CD1c-positive myeloid dendritic cell (primary cell): ENCODE data around the gene TIMP3.
A peak's percentile ranks its signal among the peaks of the same experiment; 100 is the strongest.

ENCODE experiments used
- DNase-seq: peaks from one replicate; pipeline ENCODE4 v3.0.0-alpha.2; 2016; ENCODE audit errors: extremely low spot score

Gene TIMP3

DNA sequence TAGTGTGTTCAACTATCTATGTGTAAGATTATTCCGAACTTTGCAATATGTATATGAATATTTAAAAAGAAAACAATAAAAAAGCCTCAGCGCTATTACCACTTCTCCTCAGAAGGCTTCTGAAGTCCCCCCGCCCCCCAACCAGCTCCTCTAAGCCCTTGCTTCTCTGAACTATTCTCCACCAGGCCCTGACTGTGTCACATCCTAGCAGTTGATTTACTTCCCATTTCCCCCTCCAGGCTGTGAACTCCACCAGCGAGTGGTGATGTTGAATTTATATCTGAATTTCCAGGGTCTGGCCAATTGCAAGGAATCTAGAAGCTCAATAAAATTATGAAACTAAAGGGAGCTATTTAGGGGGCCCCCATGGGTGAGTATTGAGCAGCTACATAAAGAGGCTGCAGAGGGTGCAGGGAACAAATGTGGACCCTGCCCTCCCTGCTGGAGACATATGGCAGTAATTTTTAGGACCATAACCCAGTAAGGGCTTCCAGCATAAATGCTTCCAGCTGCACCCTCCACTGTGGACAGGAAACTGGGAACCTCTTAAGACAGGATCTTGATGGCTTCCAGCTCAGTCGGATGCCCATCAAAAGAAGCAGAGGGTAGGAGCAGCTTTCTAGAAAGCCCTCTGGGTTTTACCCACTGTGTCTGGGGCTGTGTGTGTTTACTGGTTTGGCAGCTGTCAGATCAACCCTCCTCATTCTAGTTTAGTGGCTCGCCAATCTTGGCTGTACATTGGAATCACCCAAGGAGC, 81.4 kb downstream of the TIMP3 start:
- DNase-seq, result no peak

DNA sequence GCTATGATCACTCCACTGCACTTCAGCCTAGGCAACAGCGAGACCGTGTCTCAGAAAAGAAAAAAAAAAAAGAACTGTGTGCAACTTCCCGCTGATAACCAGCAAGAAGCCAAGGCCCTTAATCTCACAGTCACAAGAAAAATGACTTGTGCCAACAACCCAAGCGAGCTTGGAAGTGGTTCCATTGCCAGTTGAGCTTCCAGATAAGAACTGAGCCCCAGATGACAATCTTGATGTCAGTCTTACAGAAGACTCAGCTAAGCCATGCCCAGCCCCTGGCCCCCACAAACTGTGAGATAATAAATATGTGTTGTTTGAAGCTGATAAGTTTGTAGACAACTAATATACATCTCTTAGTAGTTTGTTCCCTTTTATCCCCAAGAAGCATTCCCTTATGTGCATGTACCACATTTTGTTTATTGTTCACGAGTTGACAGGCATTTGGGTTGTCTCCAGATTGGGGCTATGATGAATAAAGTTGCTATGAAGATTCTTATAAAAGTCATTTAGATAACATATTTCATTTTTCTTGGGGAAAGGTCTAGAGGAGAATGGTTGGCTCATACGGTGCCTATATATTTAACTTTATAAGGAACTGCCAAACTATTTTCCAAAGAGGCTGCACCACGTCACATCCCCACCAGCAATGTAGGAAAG, 85.9 kb downstream of the TIMP3 start:
- no peak for DNase-seq

DNA sequence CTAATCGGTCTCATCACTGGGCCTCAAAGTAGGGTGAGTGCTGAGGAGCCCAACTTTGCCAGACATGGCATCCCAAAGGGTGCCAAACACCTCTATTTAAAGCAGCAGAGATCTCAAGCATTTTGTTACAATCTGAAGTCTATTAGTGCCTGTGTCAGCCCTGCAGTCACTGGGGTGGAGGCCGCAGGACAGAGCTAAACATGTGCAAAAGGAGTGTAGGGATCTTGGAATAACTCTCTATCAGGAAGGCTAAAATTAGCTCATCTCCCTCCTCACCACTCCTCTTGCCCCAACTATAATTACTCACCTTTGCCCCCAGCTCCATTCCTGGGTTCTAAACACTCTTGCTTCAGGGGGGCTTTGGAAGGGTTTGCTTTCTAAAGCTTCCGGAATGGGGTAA, 87.5 kb downstream of the TIMP3 start:
- DNase-seq, result no peak

DNA sequence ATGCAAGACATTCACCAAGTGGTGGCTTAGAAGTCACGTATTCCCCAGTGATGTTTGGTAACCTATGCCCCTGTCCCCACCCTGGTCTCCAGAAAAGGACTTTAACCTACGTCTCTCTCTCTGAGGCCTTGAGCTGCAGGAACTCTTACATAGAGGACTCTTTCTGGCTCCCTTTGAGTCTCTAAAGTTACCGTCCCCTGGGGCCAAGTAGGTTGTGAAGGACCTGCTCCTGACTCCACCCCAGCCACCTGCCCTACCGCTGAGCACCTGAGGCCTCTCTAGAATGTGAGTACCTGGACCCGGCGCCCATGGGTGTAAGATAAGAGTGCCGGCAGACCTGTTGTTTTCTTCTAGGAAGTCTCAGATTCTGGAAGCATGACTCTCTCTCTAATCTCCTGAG, 95.4 kb downstream of the TIMP3 start:
- DNase-seq, result no peak

DNA sequence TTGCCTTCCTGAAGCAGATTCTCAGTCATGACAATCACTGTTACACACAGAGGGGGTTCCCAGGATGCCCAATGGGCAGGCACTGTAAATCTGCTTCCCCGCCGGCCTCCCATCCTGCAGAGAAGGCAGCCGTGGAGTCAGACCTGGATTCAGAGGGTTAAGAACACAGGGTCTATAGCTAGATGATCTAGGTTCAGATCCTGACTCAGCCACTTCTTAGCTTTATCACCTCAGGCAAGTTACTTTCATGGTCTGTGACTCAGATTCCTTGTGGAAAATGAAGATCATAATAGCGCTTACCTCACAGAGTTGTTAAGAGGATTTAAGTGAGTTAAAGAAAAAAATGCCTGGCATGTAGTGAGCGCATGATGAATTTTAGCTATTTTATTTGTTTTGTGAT, 95.9 kb downstream of the TIMP3 start:
- DNase-seq, result no peak

DNA sequence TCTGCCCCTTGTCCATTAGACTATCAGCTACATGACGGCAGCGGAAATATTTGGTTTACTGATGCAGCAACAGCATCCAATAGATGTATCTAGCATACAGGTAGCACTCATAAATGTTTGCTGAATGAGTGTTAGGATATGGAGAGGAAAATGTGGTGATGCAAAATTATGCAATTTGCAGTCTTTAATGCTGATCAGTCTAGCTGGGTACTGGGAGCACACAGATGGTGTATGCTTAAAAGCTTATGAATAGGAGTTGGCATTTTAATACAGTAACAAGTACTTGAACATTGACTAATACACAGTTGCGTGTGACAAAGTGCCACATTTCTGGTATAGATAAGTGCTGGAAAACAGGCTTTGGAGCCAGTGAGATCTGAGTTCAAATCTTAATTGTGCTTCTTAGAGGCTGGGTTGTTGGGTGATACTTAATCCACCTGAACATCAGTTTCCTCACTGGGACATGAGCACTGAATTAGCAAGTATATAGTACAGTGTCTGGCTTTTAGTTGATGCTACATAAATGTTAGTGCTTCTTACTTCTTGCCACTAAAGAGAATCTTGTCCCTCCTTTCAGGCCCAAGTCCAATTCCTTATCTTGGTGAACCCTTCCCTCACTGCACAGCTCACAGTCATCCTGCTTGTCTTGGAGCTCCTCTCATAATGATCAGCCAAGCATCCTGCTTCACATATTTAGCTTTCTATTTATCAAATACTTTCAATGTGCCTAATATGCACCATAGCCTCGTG, 99.6 kb downstream of the TIMP3 start:
- DNase-seq, result no peak

DNA sequence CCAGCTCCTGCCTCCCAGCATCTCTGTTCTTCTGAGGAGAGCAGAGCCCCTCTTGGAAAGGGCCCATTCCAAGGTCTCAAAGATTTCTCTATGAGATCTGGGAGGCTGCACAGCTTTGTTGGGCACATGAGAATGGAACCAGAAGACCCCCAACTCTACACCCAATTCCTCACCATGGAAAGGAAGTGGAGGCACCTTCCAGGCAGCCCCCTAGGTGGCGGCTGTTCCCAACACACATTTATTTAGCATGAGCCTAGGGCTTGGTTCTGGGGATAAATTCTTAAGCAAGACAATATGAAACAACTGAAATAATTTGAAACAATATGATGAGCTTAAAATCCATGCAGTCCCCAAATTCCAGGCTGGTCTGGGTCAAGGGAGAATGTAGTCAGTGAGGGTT, 100.4 kb downstream of the TIMP3 start:
- DNase-seq, result no peak

DNA sequence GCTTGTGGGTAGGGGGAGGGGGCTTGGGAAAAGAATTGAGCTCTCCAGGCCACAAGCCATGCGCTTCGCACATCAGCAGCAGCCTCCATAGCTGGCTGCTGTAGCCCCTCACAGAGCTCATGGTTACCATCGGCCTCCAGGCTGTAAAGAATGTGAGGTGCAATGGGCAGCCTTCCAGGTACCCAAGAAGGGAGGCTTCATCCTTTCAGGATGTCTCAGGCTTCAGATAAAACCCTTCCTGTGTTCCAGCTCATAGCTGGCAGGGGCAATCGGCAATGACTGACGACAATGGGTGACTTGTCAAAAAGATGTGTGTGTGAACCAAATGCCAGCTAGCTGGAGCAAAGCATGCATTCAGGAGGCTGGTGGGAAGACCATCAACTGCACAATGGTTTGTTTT, 102.0 kb downstream of the TIMP3 start:
- DNase-seq, result no peak

DNA sequence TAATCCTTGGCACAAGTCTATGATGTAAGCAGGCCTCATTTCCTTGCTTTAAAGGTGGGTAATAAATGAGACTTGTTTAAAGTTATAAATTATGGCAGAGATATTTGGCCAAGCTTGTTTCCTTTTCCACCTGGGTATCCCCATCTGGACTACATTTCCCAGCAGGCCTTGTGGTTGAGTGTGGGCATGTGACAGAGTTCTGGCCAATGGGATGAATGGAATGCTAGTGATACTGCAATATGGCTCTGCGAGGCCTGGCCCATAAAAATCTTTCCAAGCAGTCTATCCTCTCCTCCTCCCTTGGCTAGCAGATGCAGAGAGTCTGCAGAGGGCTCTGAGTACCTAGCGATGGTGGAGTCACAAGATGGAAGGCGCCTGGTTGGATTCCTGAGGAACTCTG, 102.5 kb downstream of the TIMP3 start:
- DNase-seq, result peak; percentile 6

DNA sequence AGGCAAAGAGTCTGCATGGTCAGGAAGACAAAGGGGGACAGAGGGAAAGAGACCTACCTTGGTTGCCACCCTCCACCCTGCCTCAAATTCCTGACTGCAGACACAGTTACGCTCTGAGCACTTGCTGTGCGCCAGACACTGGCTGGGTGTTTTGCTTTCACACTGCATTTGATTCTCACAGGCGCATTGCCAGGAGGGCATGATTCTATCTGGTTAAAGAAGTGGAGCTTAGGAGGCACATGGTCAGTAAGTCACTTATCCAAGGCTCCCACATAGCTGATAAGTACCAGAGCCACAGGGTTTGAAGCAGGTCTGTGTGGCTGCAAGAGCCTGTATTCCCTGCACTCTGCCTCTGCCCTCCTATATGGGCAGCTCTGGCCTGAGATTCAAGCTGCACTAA, 103.9 kb downstream of the TIMP3 start:
- no peak for DNase-seq

DNA sequence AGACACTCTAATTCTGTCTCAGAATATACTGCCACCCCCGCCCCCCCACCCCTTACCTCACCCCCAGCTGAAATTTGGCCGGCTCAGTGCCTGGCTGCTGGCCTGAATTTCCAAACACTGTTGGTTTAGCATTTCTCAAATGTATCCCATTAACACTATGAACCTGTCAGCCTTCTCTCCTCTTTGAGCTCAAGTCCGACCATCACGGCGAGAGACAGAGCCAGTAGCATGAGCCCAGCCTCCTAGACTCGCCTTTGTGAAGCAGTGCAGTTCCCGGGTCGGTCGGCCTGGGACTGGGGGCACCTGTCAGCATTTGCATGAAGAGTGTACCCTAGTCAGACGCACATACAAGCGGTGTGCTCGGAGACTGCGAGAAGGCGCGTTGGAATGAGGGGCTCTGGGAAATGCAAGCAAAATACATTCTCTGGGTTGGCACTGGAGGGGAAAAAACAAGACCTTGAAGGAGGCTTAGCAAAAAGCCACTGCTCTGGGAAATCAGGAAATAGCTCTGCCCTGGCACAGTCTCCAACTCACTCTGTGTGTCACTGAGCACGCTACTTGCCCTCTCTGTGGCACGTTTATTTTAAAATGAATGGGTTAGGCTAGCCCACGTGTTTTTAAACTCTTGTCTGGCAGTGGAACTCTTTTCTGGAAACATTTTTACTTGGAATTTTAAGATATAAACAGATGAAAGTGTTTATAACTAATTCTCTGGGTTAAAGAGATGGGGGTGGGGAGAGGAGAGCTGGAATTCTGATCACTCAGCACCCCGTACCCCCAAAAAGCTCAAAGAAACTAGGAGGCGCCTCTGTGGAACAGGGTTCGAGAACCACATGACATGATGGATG, 108.3 kb downstream of the TIMP3 start:
- no peak for DNase-seq

DNA sequence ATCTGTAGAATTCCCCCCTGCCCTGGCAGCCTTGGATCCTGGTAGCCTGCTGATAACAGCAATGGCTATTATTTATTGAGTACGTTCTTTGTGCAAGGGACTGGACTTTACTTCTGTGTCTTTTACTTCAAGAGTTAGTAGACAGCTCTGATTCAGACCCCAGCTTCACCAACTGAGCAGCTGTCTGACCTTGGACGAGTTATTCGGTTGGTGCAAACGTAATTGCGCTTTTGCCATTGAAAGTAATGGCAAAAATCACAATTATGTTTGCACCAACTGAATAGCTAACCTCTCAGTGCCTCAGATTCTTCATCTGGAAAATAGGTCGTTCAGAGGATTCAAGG, 108.9 kb downstream of the TIMP3 start:
- no peak for DNase-seq

DNA sequence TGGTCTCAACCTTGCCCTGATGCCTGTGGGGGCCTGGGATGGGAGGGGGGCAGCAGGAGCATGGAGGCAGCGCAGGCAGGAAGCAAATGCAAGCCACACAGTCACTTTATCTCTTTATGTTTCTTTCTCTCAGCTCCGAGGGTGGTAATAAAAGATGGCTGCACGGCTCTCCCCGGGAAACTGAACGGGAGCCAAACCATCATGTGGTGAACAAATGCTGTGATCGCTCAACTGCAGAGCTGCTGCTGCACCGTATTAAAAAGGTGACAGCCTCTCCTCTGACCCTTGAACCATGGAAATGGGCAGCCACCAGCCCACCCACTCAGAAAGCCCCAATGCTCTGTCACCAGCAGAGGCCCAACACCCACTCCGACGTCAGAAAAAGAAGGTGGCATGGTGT, 110.0 kb downstream of the TIMP3 start:
- DNase-seq, result no peak
